Endothelial cell of umbilical vein (primary cell): ENCODE results near the gene VPS35. TPM values are rescaled to one million over a fixed set of nuclear protein-coding genes. Genes with fewer than 3 reads are reported as not detected.

Experiments
- BruUV-seq: library from RNA; stranded (reverse); fragments of 400-500 nt; replicated peaks from 2 replicates; lab custom pipeline; 2021; lab: Mats Ljungman, UMichigan
- CTCF ChIA-PET: fragments of 300-600, 350-600 bp; sonication (Branson Sonifier 250); formaldehyde crosslinking; loops from one replicate; lab custom pipeline; 2021; ENCODE audit warnings: antibody characterized with exemption, inconsistent platforms; lab: Charles Lee
- POLR2A ChIA-PET: fragments of 300-600, 350-600 bp; sonication (Branson Sonifier 250); formaldehyde crosslinking; loops from one replicate; lab custom pipeline; 2021; ENCODE audit warnings: antibody characterized with exemption, inconsistent platforms; lab: Charles Lee
- DNase-seq: peaks from one replicate; pipeline ENCODE4 v3.0.0-alpha.2; 2011; ENCODE audit warnings: low read depth, low spot score
- FAIRE-seq: peaks from 2 replicates; lab custom pipeline; 2011; peaks lifted over from hg19 to GRCh38; lab: Jason Lieb, UNC
- H2AFZ ChIP-seq: 2 replicates; pipeline ENCODE4 v1.6.0; 2012; ENCODE audit warnings: low read depth, low read length, control low read depth, inconsistent platforms
- H3K27ac ChIP-seq: 2 replicates; pipeline ENCODE4 v1.5.1; 2011; ENCODE audit warnings: low read depth, mild to moderate bottlenecking, control low read depth, low read length, moderate library complexity; ENCODE audit not compliant: insufficient read depth
- H3K27me3 ChIP-seq, 2 experiments: 2 replicates each; pipeline versions ENCODE4 v1.6.0 to v1.6.1; 2011; ENCODE audit warnings: low read length in 2 of 2, mixed read lengths in 1 of 2; ENCODE audit not compliant: control insufficient read depth in 2 of 2, insufficient read depth in 2 of 2
- H3K36me3 ChIP-seq, 2 experiments: 2 replicates in 1 of 2; 3 replicates in 1 of 2; pipeline ENCODE4 v1.5.1; 2011; ENCODE audit warnings: low read length in 2 of 2, mild to moderate bottlenecking in 1 of 2, moderate library complexity in 1 of 2; ENCODE audit not compliant: control insufficient read depth in 2 of 2, insufficient read depth in 2 of 2; ENCODE audit errors: extremely low read depth in 1 of 2
- H3K4me1 ChIP-seq: 3 replicates; pipeline ENCODE4 v1.5.1; 2011; ENCODE audit warnings: mild to moderate bottlenecking, low read length; ENCODE audit not compliant: control insufficient read depth, insufficient read depth; ENCODE audit errors: extremely low read depth
- H3K4me2 ChIP-seq: 2 replicates; pipeline ENCODE4 v1.6.1; 2011; ENCODE audit warnings: low read length, control low read depth, mixed read lengths; ENCODE audit not compliant: insufficient read depth
- H3K4me3 ChIP-seq, 3 experiments: fragments of 200-600 bp in 1 of 3; sonication (generic), shearing (Covaris generic) in 1 of 3; replicated peaks in 1 of 3; 2 replicates each; pipeline ENCODE4 v1.5.1; 2011 to 2016; ENCODE audit warnings: control low read depth in 3 of 3, low read length in 3 of 3, mild to moderate bottlenecking in 2 of 3, inconsistent platforms in 1 of 3, low read depth in 1 of 3, moderate library complexity in 1 of 3; ENCODE audit not compliant: insufficient read depth in 1 of 3
- H3K79me2 ChIP-seq: 2 replicates; pipeline ENCODE4 v1.6.0; 2012; ENCODE audit warnings: low read length, inconsistent platforms; ENCODE audit not compliant: control insufficient read depth, insufficient read depth
- H3K9ac ChIP-seq: replicated peaks from 2 replicates; pipeline ENCODE3; 2011; ENCODE audit warnings: low read length, control low read depth; ENCODE audit not compliant: insufficient read depth; ENCODE audit errors: extremely low read depth
- H3K9me1 ChIP-seq: replicated peaks from 3 replicates; pipeline ENCODE4 v1.6.0; 2011; ENCODE audit warnings: mild to moderate bottlenecking, low read length; ENCODE audit not compliant: control insufficient read depth, insufficient read depth; ENCODE audit errors: extremely low read depth
- H3K9me3 ChIP-seq: replicated peaks from 2 replicates; pipeline ENCODE4 v1.5.1; 2012; ENCODE audit warnings: low read length, inconsistent platforms; ENCODE audit not compliant: control insufficient read depth, insufficient read depth
- H4K20me1 ChIP-seq: replicated peaks from 2 replicates; pipeline ENCODE3; 2011; ENCODE audit warnings: mild to moderate bottlenecking, low read length; ENCODE audit not compliant: control insufficient read depth, insufficient read depth; ENCODE audit errors: extremely low read depth
- EZH2 ChIP-seq: IDR thresholded peaks from 2 replicates; pipeline ENCODE4 v1.6.1; 2012; ENCODE audit warnings: borderline replicate concordance, low read depth, mild to moderate bottlenecking, moderate library complexity, low read length, inconsistent platforms; ENCODE audit not compliant: severe bottlenecking
- FOS ChIP-seq: IDR thresholded peaks from 2 replicates; pipeline ENCODE4 v1.6.1; 2011; ENCODE audit warnings: mild to moderate bottlenecking, low read length, moderate library complexity, borderline replicate concordance; ENCODE audit not compliant: insufficient read depth
- GATA2 ChIP-seq: IDR thresholded peaks from 2 replicates; pipeline ENCODE4 v1.7.0; 2011; ENCODE audit warnings: low read depth, mild to moderate bottlenecking, moderate library complexity, mixed read lengths, low read length; ENCODE audit not compliant: insufficient read length, insufficient read depth
- MYC ChIP-seq: IDR thresholded peaks from one replicate; pipeline ENCODE4 v1.6.1; 2011; ENCODE audit warnings: mild to moderate bottlenecking, low read depth, low read length
- POLR2A ChIP-seq: IDR thresholded peaks from 2 replicates; pipeline ENCODE4 v1.6.1; 2012; ENCODE audit warnings: low read depth, mild to moderate bottlenecking, control low read depth, low read length
- POLR2AphosphoS5 ChIP-seq: IDR thresholded peaks from 2 replicates; pipeline ENCODE4 v1.6.1; 2012; ENCODE audit warnings: low read depth, mild to moderate bottlenecking, control low read depth, low read length, moderate library complexity; ENCODE audit not compliant: insufficient read depth
- dilution Hi-C: fragments of 300-500 bp; cut with MboI; formaldehyde crosslinking; loops from one replicate; pipeline ENCODE4 v1.15.0; 2019; ENCODE audit warnings: low sequenced_read_pairs; ENCODE audit not compliant: extremely low pct_ligation_motif_present
- intact Hi-C: fragments of 100-400 bp; cut with micrococcal nuclease; formaldehyde crosslinking; loops from one replicate; pipeline ENCODE4 v1.10.0; 2022
- polyA plus RNA-seq, 4 experiments: library from polyadenylated mRNA; depleted of rRNA in 3 of 4; stranded (reverse) in 3 of 4; unstranded in 1 of 4; fragments of >200 nt; gene quantifications; 2 replicates each; pipeline versions ENCODE4 v1.2.1 to v1.2.3, GENCODE V29; 2011 to 2012; ENCODE audit warnings: missing spikeins in 1 of 4
- total RNA-seq: library from RNA; stranded (reverse); gene quantifications from 2 replicates; pipeline ENCODE4 v1.2.3, GENCODE V29; 2021
- TF ChIP-seq, protein P1 (sequence below), 2 donors: IDR thresholded peaks; 1 replicate in 1 of 2; 2 replicates in 1 of 2; pipeline ENCODE4 v1.5.1; 2011; ENCODE audit warnings: low read length in 2 of 2, mild to moderate bottlenecking in 2 of 2, moderate library complexity in 2 of 2, control low read depth in 1 of 2, inconsistent platforms in 1 of 2, low read depth in 1 of 2; ENCODE audit not compliant: insufficient read depth in 1 of 2; ENCODE audit errors: extremely low read depth in 1 of 2
- TF ChIP-seq, protein P2 (sequence below): IDR thresholded peaks from 2 replicates; pipeline ENCODE4 v1.6.1; 2011; ENCODE audit not compliant: insufficient read depth, insufficient read length

Gene VPS35
- total and polyA plus RNA-seq, 2 donors (not counting 3 experiments of a cell fraction or from before 2014, with no cell fraction given), result 19.7 to 102 TPM

DNA sequence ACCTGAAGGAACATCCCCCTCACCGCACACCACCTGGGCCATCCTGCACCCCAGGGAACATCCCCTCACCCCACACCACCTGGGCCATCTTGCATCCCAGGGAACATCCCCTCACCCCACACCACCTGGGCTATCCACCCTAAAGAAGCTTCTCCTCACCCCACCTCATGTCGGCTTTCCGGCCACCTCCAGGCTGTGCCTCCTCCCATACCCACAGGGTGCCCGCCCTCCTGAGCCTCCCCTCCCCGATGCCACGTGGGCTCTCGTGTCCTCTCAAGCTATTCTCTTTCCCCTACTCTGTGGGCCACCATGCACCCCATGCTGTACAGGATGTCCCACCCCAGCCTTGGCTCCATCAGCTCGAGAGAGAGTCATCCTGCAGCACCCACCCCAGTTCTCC is 41.1 kb upstream of the VPS35 start:
- DNase-seq (no peak), FAIRE-seq (no peak)
- H3K27me3 ChIP-seq, result no peaks in the 10 kb centered on the region
- no peak overlapping the region for H3K4me2 ChIP-seq
- BruUV-seq, result no TSS peak
- ChIA-PET POLR2A (no interaction called here), CTCF (no interaction called here)
- H4K20me1 ChIP-seq, result no peaks in the 10 kb centered on the region
- no peak overlapping the region for H3K4me3 ChIP-seq
- H3K79me2 ChIP-seq, result no peaks in the 10 kb centered on the region
- no peaks in the 10 kb centered on the region for H3K9me1 ChIP-seq
- TF ChIP-seq POLR2AphosphoS5 (no peak), MYC (no peak), EZH2 (no peak), POLR2A (no peak), FOS (no peak), GATA2 (no peak)
- TF ChIP-seq, protein P1, sequence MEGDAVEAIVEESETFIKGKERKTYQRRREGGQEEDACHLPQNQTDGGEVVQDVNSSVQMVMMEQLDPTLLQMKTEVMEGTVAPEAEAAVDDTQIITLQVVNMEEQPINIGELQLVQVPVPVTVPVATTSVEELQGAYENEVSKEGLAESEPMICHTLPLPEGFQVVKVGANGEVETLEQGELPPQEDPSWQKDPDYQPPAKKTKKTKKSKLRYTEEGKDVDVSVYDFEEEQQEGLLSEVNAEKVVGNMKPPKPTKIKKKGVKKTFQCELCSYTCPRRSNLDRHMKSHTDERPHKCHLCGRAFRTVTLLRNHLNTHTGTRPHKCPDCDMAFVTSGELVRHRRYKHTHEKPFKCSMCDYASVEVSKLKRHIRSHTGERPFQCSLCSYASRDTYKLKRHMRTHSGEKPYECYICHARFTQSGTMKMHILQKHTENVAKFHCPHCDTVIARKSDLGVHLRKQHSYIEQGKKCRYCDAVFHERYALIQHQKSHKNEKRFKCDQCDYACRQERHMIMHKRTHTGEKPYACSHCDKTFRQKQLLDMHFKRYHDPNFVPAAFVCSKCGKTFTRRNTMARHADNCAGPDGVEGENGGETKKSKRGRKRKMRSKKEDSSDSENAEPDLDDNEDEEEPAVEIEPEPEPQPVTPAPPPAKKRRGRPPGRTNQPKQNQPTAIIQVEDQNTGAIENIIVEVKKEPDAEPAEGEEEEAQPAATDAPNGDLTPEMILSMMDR (IDR thresholded peaks at IDR 0.05; ENCODE audit: extremely low read depth in 1 of 2, insufficient read depth in 1 of 2, low read depth in 1 of 2, low read length in 2 of 2), result no peak
- TF ChIP-seq, protein P2, sequence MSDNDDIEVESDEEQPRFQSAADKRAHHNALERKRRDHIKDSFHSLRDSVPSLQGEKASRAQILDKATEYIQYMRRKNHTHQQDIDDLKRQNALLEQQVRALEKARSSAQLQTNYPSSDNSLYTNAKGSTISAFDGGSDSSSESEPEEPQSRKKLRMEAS, result no peak
- dilution Hi-C loops (no loop called here), intact Hi-C loops (no loop called here)
- H3K27ac ChIP-seq, result no peak overlapping the region
- no peak overlapping the region for H2AFZ ChIP-seq
- no peaks in the 10 kb centered on the region for H3K4me1 ChIP-seq
- no peaks in the 10 kb centered on the region for H3K36me3 ChIP-seq
- H3K9me3 ChIP-seq, result no peaks in the 10 kb centered on the region
- H3K9ac ChIP-seq, result no peak overlapping the region
